ENCODE measurements around the gene TRAF7.

- TF ChIP-seq EZH2 (IDR thresholded peaks at IDR 0.05; ENCODE audit: low read length, unreplicated experiment) (no peak), CTCF (conservative IDR thresholded peaks at IDR 0.05; ENCODE audit: low read depth, low read length) (no peak), EZH2phosphoT487 (IDR thresholded peaks at IDR 0.05; ENCODE audit: borderline replicate concordance, low read length) (no peak)
These were observed 42.2 kb downstream of the TRAF7 start for GRCh38 chr16:2197765-2198164.

Data from PC-3 (cell line).